Panc1 (cell line): Measurements from ENCODE around the gene CDC42BPA. TPM values are rescaled to one million over a fixed set of nuclear protein-coding genes. Genes with fewer than 3 reads are reported as not detected.
A peak's percentile ranks its signal among the peaks of the same experiment; 100 is the strongest.

Source experiments
- ATAC-seq: fragments of 200-7000 bp; cut with Tn5 transposase; 2 replicates; pipeline ENCODE4 v1.9.1; 2020; ENCODE audit warnings: mild to moderate bottlenecking, moderate library complexity
- BruUV-seq: library from RNA; stranded (reverse); fragments of 400-500 nt; replicated peaks from 2 replicates; lab custom pipeline; 2021; lab: Mats Ljungman, UMichigan
- CTCF ChIA-PET: fragments of 300-600 bp; sonication (Branson Sonifier 250); formaldehyde crosslinking; loops from one replicate; lab custom pipeline; 2022; ENCODE audit warnings: antibody characterized with exemption; lab: Charles Lee
- POLR2A ChIA-PET: fragments of 300-600 bp; sonication (Branson Sonifier 250); formaldehyde crosslinking; loops from one replicate; lab custom pipeline; 2022; ENCODE audit warnings: antibody characterized with exemption; lab: Charles Lee
- DNase-seq: peaks from one replicate; pipeline ENCODE4 v3.0.0-alpha.2; 2010; ENCODE audit warnings: low read depth, low spot score
- H3K27ac ChIP-seq: 2 replicates; pipeline ENCODE4 v1.5.1; 2011; ENCODE audit warnings: mild to moderate bottlenecking, low read length, inconsistent platforms
- H3K27me3 ChIP-seq: fragments of 200-500 bp; sonication (Bioruptor generic); 2 replicates; pipeline ENCODE4 v1.6.0; 2014; ENCODE audit warnings: low read length, inconsistent platforms; ENCODE audit not compliant: control insufficient read depth, insufficient read depth
- H3K36me3 ChIP-seq: fragments of 200-500 bp; sonication (Bioruptor generic); 2 replicates; pipeline ENCODE4 v1.5.1; 2014; ENCODE audit warnings: inconsistent platforms, mild to moderate bottlenecking, low read length, moderate library complexity; ENCODE audit not compliant: control insufficient read depth, insufficient read depth
- H3K4me1 ChIP-seq: 2 replicates; pipeline ENCODE4 v1.5.1; 2011; ENCODE audit warnings: inconsistent platforms, mild to moderate bottlenecking, low read length, moderate library complexity; ENCODE audit not compliant: control insufficient read depth, insufficient read depth
- H3K4me3 ChIP-seq, 2 experiments: 2 replicates each; pipeline ENCODE4 v1.5.1; 2011 to 2012; ENCODE audit warnings: low read depth in 2 of 2, low read length in 2 of 2, mild to moderate bottlenecking in 2 of 2, inconsistent platforms in 1 of 2, moderate library complexity in 1 of 2
- H3K9me3 ChIP-seq: fragments of 200-500 bp; sonication (Bioruptor generic); 2 replicates; pipeline ENCODE4 v1.5.1; 2014; ENCODE audit warnings: low read depth, mild to moderate bottlenecking, inconsistent platforms, low read length, moderate library complexity; ENCODE audit not compliant: control insufficient read depth, insufficient read depth
- POLR2AphosphoS5 ChIP-seq: IDR thresholded peaks from 2 replicates; pipeline ENCODE4 v1.6.1; 2012; ENCODE audit warnings: mild to moderate bottlenecking, low read depth, low read length, moderate library complexity
- SIN3A ChIP-seq: IDR thresholded peaks from 2 replicates; pipeline ENCODE4 v1.6.1; 2012; ENCODE audit warnings: low read depth, mild to moderate bottlenecking, low read length, moderate library complexity, borderline replicate concordance; ENCODE audit not compliant: insufficient read depth
- TCF7L2 ChIP-seq: IDR thresholded peaks from 2 replicates; pipeline ENCODE4 v1.6.1; 2011; ENCODE audit warnings: mild to moderate bottlenecking, low read depth, low read length, inconsistent platforms
- in situ Hi-C: cut with HindIII; loops from 2 replicates; pipeline ENCODE4 v1.10.0; 2016; ENCODE audit warnings: low sequenced_read_pairs, low pct_unique_long_range_greater_than_20kb
- intact Hi-C: fragments of 100-400 bp; cut with micrococcal nuclease; formaldehyde crosslinking; loops from one replicate; pipeline ENCODE4 v1.10.0; 2022; ENCODE audit not compliant: unreplicated experiment
- total RNA-seq: library from RNA; stranded (reverse); gene quantifications from one replicate; pipeline ENCODE4 v1.2.1, GENCODE V29; 2021; ENCODE audit not compliant: unreplicated experiment
- TF ChIP-seq, protein P1 (sequence below), 2 experiments: IDR thresholded peaks; 2 replicates each; pipeline ENCODE4 v1.6.1; 2011 to 2012; ENCODE audit warnings: low read depth in 2 of 2, control low read depth in 1 of 2, low read length in 1 of 2, mild to moderate bottlenecking in 1 of 2, moderate library complexity in 1 of 2; ENCODE audit not compliant: insufficient read depth in 1 of 2
- TF ChIP-seq, protein P2 (sequence below): fragments of 450-650 bp; IDR thresholded peaks from 2 replicates; pipeline ENCODE4 v1.5.1; 2017; ENCODE audit warnings: mild to moderate bottlenecking

CDC42BPA gene
- total RNA-seq, 1 experiment from 2014 or later, result 32.8 TPM

DNA sequence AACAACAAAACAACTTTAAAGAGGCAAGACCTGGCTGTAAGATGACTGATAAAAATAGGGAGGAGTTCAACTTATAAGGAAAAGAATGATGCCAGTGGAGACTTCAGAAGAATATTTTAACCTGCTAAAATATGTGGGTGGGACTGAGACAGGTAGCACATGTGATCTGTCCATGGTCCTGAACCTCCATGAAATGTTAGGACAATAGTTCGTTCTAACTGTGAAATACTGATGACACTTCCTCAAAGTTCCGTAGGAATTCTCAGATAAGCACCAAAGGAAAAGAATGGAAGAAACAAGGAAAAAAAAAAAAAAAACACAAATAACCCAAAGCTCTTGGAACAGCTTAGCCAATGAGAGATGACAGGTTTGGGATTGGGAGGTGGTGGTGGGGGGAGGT, 44.7 kb downstream of the CDC42BPA start:
- no peaks in the 10 kb centered on the region for H3K36me3 ChIP-seq
- H3K4me3 ChIP-seq, result no peak overlapping the region
- H3K9me3 ChIP-seq, result no peaks in the 10 kb centered on the region
- no peak overlapping the region for H3K27ac ChIP-seq
- H3K27me3 ChIP-seq, result no peaks in the 10 kb centered on the region
- CTCF ChIA-PET, result no interaction called here
- no peak for ATAC-seq
- no peak for TF ChIP-seq SIN3A
- TF ChIP-seq, protein P1, sequence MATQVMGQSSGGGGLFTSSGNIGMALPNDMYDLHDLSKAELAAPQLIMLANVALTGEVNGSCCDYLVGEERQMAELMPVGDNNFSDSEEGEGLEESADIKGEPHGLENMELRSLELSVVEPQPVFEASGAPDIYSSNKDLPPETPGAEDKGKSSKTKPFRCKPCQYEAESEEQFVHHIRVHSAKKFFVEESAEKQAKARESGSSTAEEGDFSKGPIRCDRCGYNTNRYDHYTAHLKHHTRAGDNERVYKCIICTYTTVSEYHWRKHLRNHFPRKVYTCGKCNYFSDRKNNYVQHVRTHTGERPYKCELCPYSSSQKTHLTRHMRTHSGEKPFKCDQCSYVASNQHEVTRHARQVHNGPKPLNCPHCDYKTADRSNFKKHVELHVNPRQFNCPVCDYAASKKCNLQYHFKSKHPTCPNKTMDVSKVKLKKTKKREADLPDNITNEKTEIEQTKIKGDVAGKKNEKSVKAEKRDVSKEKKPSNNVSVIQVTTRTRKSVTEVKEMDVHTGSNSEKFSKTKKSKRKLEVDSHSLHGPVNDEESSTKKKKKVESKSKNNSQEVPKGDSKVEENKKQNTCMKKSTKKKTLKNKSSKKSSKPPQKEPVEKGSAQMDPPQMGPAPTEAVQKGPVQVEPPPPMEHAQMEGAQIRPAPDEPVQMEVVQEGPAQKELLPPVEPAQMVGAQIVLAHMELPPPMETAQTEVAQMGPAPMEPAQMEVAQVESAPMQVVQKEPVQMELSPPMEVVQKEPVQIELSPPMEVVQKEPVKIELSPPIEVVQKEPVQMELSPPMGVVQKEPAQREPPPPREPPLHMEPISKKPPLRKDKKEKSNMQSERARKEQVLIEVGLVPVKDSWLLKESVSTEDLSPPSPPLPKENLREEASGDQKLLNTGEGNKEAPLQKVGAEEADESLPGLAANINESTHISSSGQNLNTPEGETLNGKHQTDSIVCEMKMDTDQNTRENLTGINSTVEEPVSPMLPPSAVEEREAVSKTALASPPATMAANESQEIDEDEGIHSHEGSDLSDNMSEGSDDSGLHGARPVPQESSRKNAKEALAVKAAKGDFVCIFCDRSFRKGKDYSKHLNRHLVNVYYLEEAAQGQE (IDR thresholded peaks at IDR 0.05; ENCODE audit: insufficient read depth in 1 of 2, low read depth in 2 of 2, low read length in 1 of 2), result peak; percentile 86 to 89
- no TSS peak for BruUV-seq
- POLR2A ChIA-PET, result interaction anchor here (0.6 kb wide), 1 partner anchor 9 kb away, joined by 6 read pairs; no protein-coding TSS in a partner anchor
- DNase-seq, result no peak
- intact Hi-C loops, result no loop called here
- in situ Hi-C loops, result no loop called here
- H3K4me1 ChIP-seq, result peaks cover 5% of the 10 kb centered on the region; the same call in 1 of the 2 replicates

DNA sequence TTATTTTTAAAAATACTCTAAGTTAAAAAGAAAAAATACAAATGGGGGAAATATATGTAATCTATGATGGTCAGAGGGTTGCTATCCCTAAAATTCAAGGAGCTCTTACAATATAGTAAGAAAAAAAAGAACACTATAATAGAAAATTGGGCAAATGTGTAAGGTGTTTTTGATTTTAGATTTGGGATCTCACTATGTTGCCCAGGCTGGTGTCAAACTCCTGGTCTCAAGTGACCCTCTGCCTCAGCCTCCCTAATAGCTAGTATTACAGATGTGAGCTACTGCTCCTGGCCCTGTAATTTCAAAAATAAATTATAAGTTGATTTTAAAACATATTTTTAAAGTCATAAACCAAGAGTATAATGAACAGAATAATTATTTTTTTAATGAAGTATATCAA, 45.9 kb downstream of the CDC42BPA start:
- no peaks in the 10 kb centered on the region for H3K27me3 ChIP-seq
- DNase-seq (no peak), ATAC-seq (no peak)
- TF ChIP-seq POLR2AphosphoS5, result no peak
- TF ChIP-seq, protein P1 (IDR thresholded peaks at IDR 0.05; ENCODE audit: insufficient read depth in 1 of 2, low read depth in 2 of 2, low read length in 1 of 2), result no peak
- TF ChIP-seq, protein P2, sequence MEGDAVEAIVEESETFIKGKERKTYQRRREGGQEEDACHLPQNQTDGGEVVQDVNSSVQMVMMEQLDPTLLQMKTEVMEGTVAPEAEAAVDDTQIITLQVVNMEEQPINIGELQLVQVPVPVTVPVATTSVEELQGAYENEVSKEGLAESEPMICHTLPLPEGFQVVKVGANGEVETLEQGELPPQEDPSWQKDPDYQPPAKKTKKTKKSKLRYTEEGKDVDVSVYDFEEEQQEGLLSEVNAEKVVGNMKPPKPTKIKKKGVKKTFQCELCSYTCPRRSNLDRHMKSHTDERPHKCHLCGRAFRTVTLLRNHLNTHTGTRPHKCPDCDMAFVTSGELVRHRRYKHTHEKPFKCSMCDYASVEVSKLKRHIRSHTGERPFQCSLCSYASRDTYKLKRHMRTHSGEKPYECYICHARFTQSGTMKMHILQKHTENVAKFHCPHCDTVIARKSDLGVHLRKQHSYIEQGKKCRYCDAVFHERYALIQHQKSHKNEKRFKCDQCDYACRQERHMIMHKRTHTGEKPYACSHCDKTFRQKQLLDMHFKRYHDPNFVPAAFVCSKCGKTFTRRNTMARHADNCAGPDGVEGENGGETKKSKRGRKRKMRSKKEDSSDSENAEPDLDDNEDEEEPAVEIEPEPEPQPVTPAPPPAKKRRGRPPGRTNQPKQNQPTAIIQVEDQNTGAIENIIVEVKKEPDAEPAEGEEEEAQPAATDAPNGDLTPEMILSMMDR, result no peak
- no peak for TF ChIP-seq SIN3A
- TF ChIP-seq TCF7L2, result no peak
- H3K4me3 ChIP-seq, result no peak overlapping the region
- H3K4me1 ChIP-seq, result peaks cover 5% of the 10 kb centered on the region; the same call in 1 of the 2 replicates
- intact Hi-C loops, result no loop called here
- in situ Hi-C loops, result no loop called here
- CTCF ChIA-PET, result no interaction called here
- no peaks in the 10 kb centered on the region for H3K36me3 ChIP-seq
- BruUV-seq, result no TSS peak
- POLR2A ChIA-PET, result no interaction called here
- H3K9me3 ChIP-seq, result no peaks in the 10 kb centered on the region
- no peak overlapping the region for H3K27ac ChIP-seq
